HL-60/S4 treated with retinoic acid at 250 ng/mL for 4 days and 3 days (cell line): ENCODE results near the gene ZNF862.
"Not testable (repeated sequence)": the region's sequence is repeated elsewhere in the genome, so short reads cannot be mapped to it uniquely, and the experiment has no call there.

Experiments
- in situ Hi-C: fragments of 300-500 bp; cut with MboI; formaldehyde crosslinking; loops from 2 replicates; pipeline ENCODE4 v1.7.0; 2022; ENCODE audit warnings: low sequenced_read_pairs

ZNF862 gene

DNA sequence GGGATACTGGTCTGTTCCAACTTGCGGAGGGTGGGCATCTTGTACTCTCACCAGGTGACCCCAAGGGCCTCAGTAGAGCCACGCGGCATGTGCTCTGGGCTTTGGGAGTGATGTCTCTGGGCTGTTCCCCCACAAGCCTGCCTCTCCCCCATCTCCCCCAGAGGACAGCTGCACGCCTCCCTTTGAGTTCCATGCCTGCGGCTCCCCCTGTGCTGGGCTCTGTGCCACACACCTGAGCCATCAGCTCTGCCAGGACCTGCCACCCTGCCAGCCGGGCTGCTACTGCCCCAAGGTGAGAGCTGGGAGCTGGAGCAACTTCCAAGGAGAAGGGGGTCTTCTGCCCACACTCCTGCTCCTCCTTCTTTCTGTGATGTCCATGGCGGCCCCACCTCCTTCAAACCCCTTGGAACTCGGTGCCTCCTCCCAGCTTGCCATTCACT, 15.0 kb upstream of the ZNF862 start:
- in situ Hi-C loops: no loop called here

- in situ Hi-C loops: no loop called here
These were observed 14.5 kb upstream of the ZNF862 start for GRCh38 chr7:149823631-149824199.

GRCh38 chr7:149824301-149824741, 13.9 kb upstream of the ZNF862 start:
- in situ Hi-C loops: no loop called here

DNA sequence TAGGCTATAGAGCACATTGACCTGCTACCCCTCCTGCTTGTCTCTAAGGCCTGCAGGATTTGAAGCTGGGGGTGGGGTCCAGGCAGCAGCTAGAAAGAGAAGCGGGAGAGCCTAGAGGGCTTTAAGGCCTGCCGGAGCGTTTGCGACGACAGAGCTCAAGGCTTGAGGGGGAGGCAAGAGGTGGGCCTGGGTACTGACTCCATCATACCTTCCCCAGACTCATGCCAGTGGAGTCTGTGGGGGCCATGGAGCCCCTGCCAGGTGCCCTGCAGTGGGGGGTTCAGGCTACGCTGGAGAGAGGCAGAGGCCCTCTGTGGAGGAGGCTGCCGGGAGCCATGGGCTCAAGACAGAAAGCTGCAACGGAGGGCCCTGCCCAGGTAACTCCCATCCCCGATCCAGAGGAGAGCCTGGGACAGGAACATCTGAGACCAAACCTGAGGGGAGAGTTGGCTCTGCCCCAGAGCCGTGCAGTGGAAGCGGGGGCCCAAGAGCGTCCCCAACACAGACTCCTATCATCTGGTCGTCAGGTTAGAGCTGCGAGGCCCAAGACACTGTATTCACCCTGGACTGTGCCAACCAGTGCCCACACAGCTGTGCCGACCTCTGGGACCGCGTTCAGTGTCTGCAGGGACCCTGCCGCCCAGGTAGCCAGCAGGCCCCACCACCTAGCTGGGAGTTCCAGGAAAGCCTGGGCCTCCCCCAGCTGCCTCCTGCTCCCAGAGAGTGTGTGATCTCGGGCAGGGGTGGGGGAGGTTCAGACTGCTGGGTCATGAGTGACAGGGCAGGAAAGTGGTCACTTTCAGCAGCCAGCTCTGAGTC, 13.2 kb upstream of the ZNF862 start:
- in situ Hi-C loops: no loop called here

DNA sequence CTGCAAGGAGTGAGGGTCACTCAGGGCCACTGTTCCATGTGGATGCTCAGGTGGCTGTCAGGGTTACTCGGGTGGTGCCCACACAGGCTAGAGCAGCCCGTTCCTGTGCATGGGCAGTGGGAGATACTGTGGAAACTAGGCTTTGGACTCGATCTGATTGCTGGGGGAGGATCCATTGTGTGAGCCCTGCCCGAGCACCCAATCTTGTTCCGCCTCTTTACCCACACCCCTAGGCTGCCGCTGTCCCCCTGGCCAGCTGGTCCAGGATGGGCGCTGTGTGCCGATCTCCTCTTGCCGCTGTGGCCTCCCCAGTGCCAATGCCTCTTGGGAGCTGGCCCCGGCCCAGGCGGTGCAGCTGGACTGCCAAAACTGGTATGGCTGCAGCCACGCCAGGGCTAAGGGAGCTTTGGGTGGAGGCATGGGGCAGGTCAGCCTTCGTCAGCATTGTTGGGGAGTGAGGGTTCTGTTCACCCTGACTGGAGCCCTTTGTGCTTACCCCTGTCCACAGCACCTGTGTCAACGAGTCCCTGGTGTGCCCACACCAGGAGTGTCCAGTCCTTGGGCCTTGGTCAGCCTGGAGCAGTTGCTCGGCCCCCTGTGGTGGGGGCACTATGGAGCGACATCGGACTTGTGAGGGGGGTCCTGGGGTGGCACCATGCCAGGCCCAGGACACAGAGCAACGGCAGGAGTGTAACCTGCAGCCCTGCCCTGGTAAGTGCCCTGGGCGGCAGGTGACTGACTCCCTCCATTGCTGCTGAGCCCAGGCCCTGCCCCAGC, 12.4 kb upstream of the ZNF862 start:
- in situ Hi-C loops: no loop called here

- in situ Hi-C loops: no loop called here
These were observed 11.7 kb upstream of the ZNF862 start for GRCh38 chr7:149826344-149827088.

DNA sequence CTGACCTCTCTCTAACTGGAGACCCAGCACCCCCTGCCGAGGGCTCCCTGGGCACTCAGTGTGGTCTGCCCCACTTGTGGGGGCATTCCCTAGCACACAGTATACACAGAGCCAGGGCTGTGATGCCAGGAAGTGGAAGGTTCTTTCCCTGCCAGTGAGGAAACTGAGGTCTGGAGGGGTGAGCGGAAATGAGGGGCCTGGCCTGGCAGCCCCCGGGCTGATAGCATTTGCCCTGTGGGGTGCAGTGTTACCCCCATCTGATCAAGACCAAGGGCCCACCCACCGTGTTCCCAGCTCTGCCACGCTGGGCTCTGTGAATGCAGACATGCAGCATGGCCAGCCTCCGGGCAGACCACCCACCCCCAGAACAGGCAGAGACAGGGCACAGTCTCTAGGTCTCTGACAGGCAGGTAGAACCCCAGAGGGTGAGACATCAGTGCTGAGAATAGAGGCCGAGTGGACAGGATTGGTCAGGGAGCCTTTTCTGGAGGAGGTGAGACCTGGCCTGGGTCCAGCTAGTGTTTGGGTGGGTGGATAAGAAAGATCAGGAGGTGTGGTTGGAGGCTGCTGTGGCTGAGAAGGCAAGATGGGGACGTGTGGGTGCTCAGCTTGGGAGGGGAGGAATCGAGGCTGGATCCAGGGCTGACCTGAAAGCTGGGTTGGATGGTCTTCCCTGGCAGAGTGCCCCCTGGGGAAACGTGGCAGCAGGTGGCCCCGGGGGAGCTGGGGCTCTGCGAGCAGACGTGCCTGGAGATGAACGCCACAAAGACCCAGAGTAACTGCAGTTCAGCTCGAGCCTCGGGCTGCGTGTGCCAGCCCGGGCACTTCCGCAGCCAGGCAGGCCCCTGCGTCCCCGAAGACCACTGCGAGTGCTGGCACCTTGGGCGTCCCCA, 10.8 kb upstream of the ZNF862 start:
- in situ Hi-C loops: no loop called here

- in situ Hi-C loops: no loop called here
These were observed 9.5 kb upstream of the ZNF862 start for GRCh38 chr7:149828357-149829309.

DNA sequence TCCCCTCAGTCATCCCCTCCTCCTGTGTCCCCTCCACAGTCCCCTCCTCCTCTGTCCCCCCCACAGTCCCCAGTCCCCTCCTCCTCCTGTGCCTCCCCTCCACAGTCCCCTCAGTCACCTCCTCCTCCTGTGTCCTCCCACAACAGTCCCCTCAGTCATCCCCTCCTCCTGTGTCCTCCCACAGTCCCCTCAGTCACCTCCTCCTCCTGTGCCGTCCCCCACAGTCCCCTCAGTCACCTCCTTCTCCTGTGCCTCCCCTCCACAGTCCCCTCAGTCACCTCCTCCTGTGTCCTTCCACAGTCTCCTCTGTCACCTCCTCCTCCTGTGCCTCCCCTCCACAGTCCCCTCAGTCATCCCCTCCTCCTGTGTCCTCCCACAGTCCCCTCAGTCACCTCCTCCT, 7.6 kb upstream of the ZNF862 start:
- in situ Hi-C loops: not testable (repeated sequence)

- in situ Hi-C loops: no loop called here
These were observed 7.0 kb upstream of the ZNF862 start for GRCh38 chr7:149830997-149831740.

DNA sequence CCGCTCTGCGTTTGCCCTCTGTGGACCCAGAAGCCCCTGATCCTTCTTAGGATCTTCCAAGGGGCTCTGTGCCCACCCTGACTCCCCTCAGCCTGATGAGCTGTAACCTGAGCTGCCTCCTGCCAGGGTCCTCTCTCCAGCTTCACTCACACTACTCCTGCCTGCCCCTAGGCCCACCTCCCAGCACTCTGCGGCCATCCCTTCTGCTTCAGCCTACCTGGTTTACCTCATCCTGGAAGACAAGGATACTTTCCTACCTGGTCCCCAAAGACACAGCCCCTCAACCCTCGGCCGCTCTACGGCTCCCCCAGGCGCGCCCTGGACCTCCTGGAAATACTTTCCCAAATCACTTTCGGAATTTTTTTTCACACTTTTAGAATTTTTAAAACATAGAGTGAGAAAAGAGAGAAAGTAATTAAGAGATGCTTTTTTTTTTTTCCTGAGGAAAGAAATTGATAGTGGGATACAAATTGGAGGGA, 6.4 kb upstream of the ZNF862 start:
- in situ Hi-C loops: no loop called here

GRCh38 chr7:149832332-149833041, 5.7 kb upstream of the ZNF862 start:
- in situ Hi-C loops: no loop called here

GRCh38 chr7:149833495-149834130, 4.6 kb upstream of the ZNF862 start:
- in situ Hi-C loops: no loop called here

GRCh38 chr7:149834601-149835000, 3.6 kb upstream of the ZNF862 start:
- in situ Hi-C loops: no loop called here

DNA sequence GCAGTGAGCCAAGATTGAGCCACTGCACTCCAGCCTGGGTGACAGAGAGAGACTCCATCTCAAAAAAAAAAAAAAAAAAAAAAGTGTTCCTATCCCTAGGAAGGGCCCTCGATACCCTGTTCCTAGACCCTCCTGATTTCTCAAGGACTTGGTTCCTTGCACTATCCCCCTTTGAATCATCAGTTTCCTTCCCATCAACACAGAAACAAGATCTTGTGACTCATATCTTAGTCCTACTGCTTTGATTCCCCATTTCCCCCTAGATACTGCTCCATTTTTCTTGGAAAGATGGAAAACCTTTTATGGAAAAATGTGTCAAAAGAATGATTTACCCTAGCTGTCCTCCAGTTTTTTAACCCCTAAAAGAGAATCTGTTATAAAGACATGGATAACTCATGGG, 1.7 kb upstream of the ZNF862 start:
- in situ Hi-C loops: no loop called here

GRCh38 chr7:149837564-149838223, 481 bp upstream of the ZNF862 start:
- in situ Hi-C loops: no loop called here
